Activated naive CD4-positive, alpha-beta T cell treated with anti-CD3 and anti-CD28 coated beads for 36 hours (primary cell): ENCODE data around the gene INPP5A. TPM values are rescaled to one million over a fixed set of nuclear protein-coding genes. Genes with fewer than 3 reads are reported as not detected.

ENCODE experiments used
- CTCF ChIA-PET: fragments of 350-600 bp; sonication (Branson Sonifier 250); formaldehyde crosslinking; loops from one replicate; lab custom pipeline; 2021; ENCODE audit warnings: antibody characterized with exemption; lab: Charles Lee
- DNase-seq: peaks from one replicate; pipeline ENCODE4 v3.0.0-alpha.2; 2020
- H3K27ac Mint-ChIP-seq: one replicate; pipeline ENCODE4 v1.8.0; 2021; ENCODE audit warnings: mild to moderate bottlenecking, mixed read lengths
- H3K27me3 Mint-ChIP-seq: one replicate; pipeline ENCODE4 v1.8.0; 2021; ENCODE audit warnings: low read depth, mixed read lengths
- H3K36me3 Mint-ChIP-seq: one replicate; pipeline ENCODE4 v1.8.0; 2021; ENCODE audit warnings: low read depth, mixed read lengths
- H3K4me1 Mint-ChIP-seq: one replicate; pipeline ENCODE4 v1.8.0; 2021; ENCODE audit warnings: low read depth, mixed read lengths
- H3K4me3 Mint-ChIP-seq: one replicate; pipeline ENCODE4 v1.8.0; 2021; ENCODE audit warnings: mild to moderate bottlenecking, moderate library complexity, mixed read lengths
- H3K9me3 Mint-ChIP-seq: one replicate; pipeline ENCODE4 v1.8.0; 2021; ENCODE audit warnings: mixed read lengths
- intact Hi-C: fragments of 100-400 bp; cut with micrococcal nuclease; formaldehyde crosslinking; loops from one replicate; pipeline ENCODE4 v1.15.1; 2023
- total RNA-seq, 2 experiments: library from RNA; stranded (reverse); gene quantifications; one replicate each; pipeline ENCODE4 v1.2.3, GENCODE V29; 2021

INPP5A gene
- total RNA-seq, 2 experiments from 2014 or later, result 17.3 to 19.5 TPM

GRCh38 chr10:132560241-132560731 is 22.7 kb downstream of the INPP5A start:
- peaks cover 1% of the 10 kb centered on the region for H3K36me3 Mint-ChIP-seq
- intact Hi-C loops, result no loop called here
- peaks cover 58% of the 10 kb centered on the region for H3K4me1 Mint-ChIP-seq
- H3K9me3 Mint-ChIP-seq, result no peaks in the 10 kb centered on the region
- DNase-seq, result no peak
- CTCF ChIA-PET, result no interaction called here
- no peaks in the 10 kb centered on the region for H3K27me3 Mint-ChIP-seq
- no peak overlapping the region for H3K4me3 Mint-ChIP-seq
- no peak overlapping the region for H3K27ac Mint-ChIP-seq

- H3K27me3 Mint-ChIP-seq, result no peaks in the 10 kb centered on the region
- peaks cover 53% of the 10 kb centered on the region for H3K4me1 Mint-ChIP-seq
- no peak for DNase-seq
- no peak overlapping the region for H3K27ac Mint-ChIP-seq
- H3K36me3 Mint-ChIP-seq, result no peaks in the 10 kb centered on the region
- intact Hi-C loops, result no loop called here
- CTCF ChIA-PET, result interaction anchor here (0.8 kb wide), 1 partner anchor 11 kb away, joined by 3 read pairs; no protein-coding TSS in a partner anchor
- H3K4me3 Mint-ChIP-seq, result no peak overlapping the region
- H3K9me3 Mint-ChIP-seq, result no peaks in the 10 kb centered on the region
Measured at GRCh38 chr10:132562177-132562915, 24.8 kb downstream of the INPP5A start.

GRCh38 chr10:132562916-132563456 is 25.4 kb downstream of the INPP5A start:
- Mint-ChIP-seq H3K27ac (no peak overlapping the region), H3K9me3 (no peaks in the 10 kb centered on the region), H3K4me1 (peaks cover 49% of the 10 kb centered on the region), H3K36me3 (no peaks in the 10 kb centered on the region), H3K27me3 (no peaks in the 10 kb centered on the region), H3K4me3 (no peak overlapping the region)
- CTCF ChIA-PET, result interaction anchor here (0.8 kb wide), 1 partner anchor 12 kb away, joined by 3 read pairs; no protein-coding TSS in a partner anchor
- DNase-seq, result no peak
- intact Hi-C loops, result no loop called here

- intact Hi-C loops, result no loop called here
- Mint-ChIP-seq H3K9me3 (no peaks in the 10 kb centered on the region), H3K27ac (no peak overlapping the region), H3K27me3 (no peaks in the 10 kb centered on the region), H3K36me3 (no peaks in the 10 kb centered on the region), H3K4me3 (no peak overlapping the region), H3K4me1 (peaks cover 49% of the 10 kb centered on the region)
- no peak for DNase-seq
- CTCF ChIA-PET, result no interaction called here
Measured at GRCh38 chr10:132563485-132564248, 26.1 kb downstream of the INPP5A start.

- H3K27me3 Mint-ChIP-seq, result no peaks in the 10 kb centered on the region
- H3K4me3 Mint-ChIP-seq, result no peak overlapping the region
- H3K36me3 Mint-ChIP-seq, result no peaks in the 10 kb centered on the region
- DNase-seq, result no peak
- no peaks in the 10 kb centered on the region for H3K9me3 Mint-ChIP-seq
- intact Hi-C loops, result no loop called here
- no peak overlapping the region for H3K27ac Mint-ChIP-seq
- CTCF ChIA-PET, result no interaction called here
- peaks cover 45% of the 10 kb centered on the region for H3K4me1 Mint-ChIP-seq
Measured at GRCh38 chr10:132564249-132564605, 26.6 kb downstream of the INPP5A start.

- peaks cover 40% of the 10 kb centered on the region for H3K4me1 Mint-ChIP-seq
- no peaks in the 10 kb centered on the region for H3K27me3 Mint-ChIP-seq
- CTCF ChIA-PET, result no interaction called here
- no peaks in the 10 kb centered on the region for H3K9me3 Mint-ChIP-seq
- intact Hi-C loops, result no loop called here
- no peak for DNase-seq
- no peak overlapping the region for H3K27ac Mint-ChIP-seq
- no peak overlapping the region for H3K4me3 Mint-ChIP-seq
- H3K36me3 Mint-ChIP-seq, result no peaks in the 10 kb centered on the region
Measured at GRCh38 chr10:132564690-132565089, 27.1 kb downstream of the INPP5A start.

- Mint-ChIP-seq H3K36me3 (no peaks in the 10 kb centered on the region), H3K9me3 (no peaks in the 10 kb centered on the region), H3K4me1 (peaks cover 32% of the 10 kb centered on the region), H3K4me3 (no peak overlapping the region), H3K27ac (no peak overlapping the region), H3K27me3 (no peaks in the 10 kb centered on the region)
- CTCF ChIA-PET, result no interaction called here
- no peak for DNase-seq
- intact Hi-C loops, result no loop called here
Measured at GRCh38 chr10:132565516-132566209, 28.1 kb downstream of the INPP5A start.

GRCh38 chr10:132566892-132567291 is 29.3 kb downstream of the INPP5A start:
- no peak overlapping the region for H3K27ac Mint-ChIP-seq
- CTCF ChIA-PET, result no interaction called here

GRCh38 chr10:132570265-132570664 is 32.7 kb downstream of the INPP5A start:
- no peaks in the 10 kb centered on the region for H3K36me3 Mint-ChIP-seq
- H3K9me3 Mint-ChIP-seq, result no peaks in the 10 kb centered on the region
- no peaks in the 10 kb centered on the region for H3K27me3 Mint-ChIP-seq
- H3K4me3 Mint-ChIP-seq, result no peak overlapping the region
- H3K4me1 Mint-ChIP-seq, result peaks cover 8% of the 10 kb centered on the region
- intact Hi-C loops, result loop anchor here (10.0 kb wide), 1 partner anchor 395 kb away; no protein-coding TSS in a partner anchor
- CTCF ChIA-PET, result interaction anchor here (2.7 kb wide), 1 partner anchor 19 kb away, joined by 16 read pairs; no protein-coding TSS in a partner anchor
- DNase-seq, result no peak
- no peak overlapping the region for H3K27ac Mint-ChIP-seq

More at GRCh38 chr10:132566892-132567291, 29.3 kb downstream of the INPP5A start:
- no peaks in the 10 kb centered on the region for H3K27me3 Mint-ChIP-seq
- intact Hi-C loops, result no loop called here
- no peak for DNase-seq
- no peak overlapping the region for H3K4me3 Mint-ChIP-seq
- peaks cover 21% of the 10 kb centered on the region for H3K4me1 Mint-ChIP-seq
- no peaks in the 10 kb centered on the region for H3K36me3 Mint-ChIP-seq
- no peaks in the 10 kb centered on the region for H3K9me3 Mint-ChIP-seq

- H3K4me1 Mint-ChIP-seq, result peaks cover 2% of the 10 kb centered on the region
- H3K4me3 Mint-ChIP-seq, result no peak overlapping the region
- intact Hi-C loops, result loop anchor here (10.0 kb wide), 1 partner anchor 394 kb away; no protein-coding TSS in a partner anchor
- H3K27me3 Mint-ChIP-seq, result no peaks in the 10 kb centered on the region
- CTCF ChIA-PET, result interaction anchor here (1.4 to 2.7 kb wide), 2 partner anchors 20 to 30 kb away, joined by 8 to 16 read pairs; no protein-coding TSS in a partner anchor
- H3K9me3 Mint-ChIP-seq, result no peaks in the 10 kb centered on the region
- no peaks in the 10 kb centered on the region for H3K36me3 Mint-ChIP-seq
- H3K27ac Mint-ChIP-seq, result no peak overlapping the region
- DNase-seq, result no peak
Measured at GRCh38 chr10:132570771-132571649, 33.4 kb downstream of the INPP5A start.
